Ovary (tissue), 3 donors: Measurements from ENCODE around the gene CLSTN1.

ENCODE experiments used
- CTCF ChIP-seq, 3 donors: fragments of 450-650 bp in 2 of 3; fragments of 200-600 bp in 1 of 3; IDR thresholded peaks; one replicate each; pipeline versions ENCODE4 v1.5.1 to v1.8.0; 2016 to 2022; ENCODE audit warnings: antibody characterized with exemption in 3 of 3, mild to moderate bottlenecking in 1 of 3
- POLR2A ChIP-seq: fragments of 450-650 bp; IDR thresholded peaks from one replicate; pipeline ENCODE4 v1.6.1; 2017; ENCODE audit warnings: antibody characterized with exemption, mild to moderate bottlenecking, moderate library complexity
- donor health status: DM: no; HTN: no; CAD: no.

DNA sequence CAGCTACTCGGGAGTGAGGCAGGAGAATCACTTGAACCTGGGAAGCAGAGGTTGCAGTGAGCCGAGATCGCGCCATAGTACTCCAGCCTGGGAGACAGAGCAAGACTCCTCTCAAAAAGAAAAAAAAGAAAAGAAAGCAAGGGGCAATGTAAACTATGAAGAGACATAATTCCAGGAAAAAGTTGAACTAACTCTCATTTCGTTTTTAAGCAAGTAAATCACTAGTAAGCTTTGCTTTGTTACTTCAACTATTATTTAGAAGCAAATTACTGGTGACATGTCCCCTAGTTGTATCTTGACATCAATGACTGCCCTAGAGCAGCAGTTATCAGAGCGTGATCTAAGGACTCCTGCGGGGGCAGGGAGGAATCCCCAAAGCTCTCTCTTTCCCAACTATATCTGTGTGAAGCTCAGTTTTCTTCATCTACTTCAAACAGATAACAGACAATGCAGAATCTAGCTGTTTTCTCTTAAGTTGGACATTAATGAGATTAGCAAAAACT is 18.7 kb downstream of the CLSTN1 start:
- TF ChIP-seq CTCF (IDR thresholded peaks at IDR 0.05) = no peak
- no peak for TF ChIP-seq POLR2A
